Left renal pelvis (tissue), 4 donors: Measurements from ENCODE around the gene ANKRD18B. TPM values are rescaled to one million over a fixed set of nuclear protein-coding genes. Genes with fewer than 3 reads are reported as not detected.
"Not testable (repeated sequence)": the region's sequence is repeated elsewhere in the genome, so short reads cannot be mapped to it uniquely, and the experiment has no call there.

Source experiments
- DNase-seq, 4 donors: peaks; one replicate each; pipeline ENCODE4 v3.0.0-alpha.2; 2013; ENCODE audit warnings: low read depth in 4 of 4, low spot score in 3 of 4
- polyA plus RNA-seq, 4 donors: library from polyadenylated mRNA; unstranded; fragments of 120-200 nt; gene quantifications; one replicate each; pipeline ENCODE4 v1.2.1, GENCODE V29; 2013; ENCODE audit not compliant: insufficient read length in 4 of 4

ANKRD18B gene
- polyA plus RNA-seq, 4 donors: 1.0 to 2.4 (median 1.3) TPM; not detected in 1

DNA sequence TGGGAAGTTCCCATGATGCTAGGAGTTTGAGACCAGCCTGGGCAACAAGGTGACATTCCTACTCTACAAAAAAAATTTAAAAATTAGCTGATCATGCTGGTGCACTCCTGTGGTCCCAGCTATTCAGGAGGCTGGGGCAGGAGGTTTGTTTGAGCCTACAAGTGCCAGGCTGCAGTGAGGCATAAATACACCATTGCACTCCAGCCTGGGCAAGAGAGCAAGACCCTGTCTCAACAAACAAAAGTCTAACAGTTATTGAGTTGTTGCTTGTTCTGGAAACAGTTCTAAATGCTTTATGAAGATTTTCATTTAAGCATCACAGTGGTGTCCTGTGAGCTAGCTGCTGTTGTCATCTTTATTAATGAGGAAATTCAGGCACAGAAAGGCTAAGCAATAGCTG lies 4.0 kb downstream of the ANKRD18B start:
- not testable (repeated sequence) for DNase-seq

DNA sequence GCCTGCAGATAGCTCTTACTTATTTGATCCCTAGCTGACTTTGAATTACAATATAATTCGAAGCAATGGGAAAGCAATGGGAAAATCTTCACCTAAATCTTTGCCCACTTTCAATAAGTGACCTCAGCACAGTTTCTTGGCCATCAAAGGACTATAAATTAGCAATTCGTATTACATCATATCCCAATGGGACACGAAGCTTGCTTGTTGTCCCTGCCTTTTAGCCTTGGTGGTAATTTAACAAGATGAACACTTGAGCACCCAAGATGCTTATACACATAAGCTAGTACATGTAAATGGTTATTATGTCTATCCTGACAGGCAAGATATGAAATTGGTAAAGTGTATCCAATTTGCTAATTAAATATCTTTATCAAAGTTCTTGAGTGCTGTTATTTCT lies 9.9 kb downstream of the ANKRD18B start:
- DNase-seq: not testable (repeated sequence)

DNA sequence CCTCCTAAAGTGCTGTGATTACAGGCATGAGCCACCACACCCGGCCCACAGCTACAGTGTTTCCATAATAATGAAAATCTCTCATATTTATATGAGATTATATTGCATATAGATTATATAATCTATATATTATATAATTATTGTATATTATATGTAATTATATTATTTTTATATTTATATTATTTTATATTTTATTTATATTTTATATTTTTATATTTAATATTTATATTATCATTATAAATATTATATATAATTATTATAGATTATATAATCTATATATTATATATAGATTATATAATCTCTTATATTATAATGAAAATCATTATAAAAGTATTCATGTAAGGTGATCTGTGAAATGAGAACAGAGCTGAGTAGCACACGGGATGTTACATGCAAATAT lies 11.5 kb downstream of the ANKRD18B start:
- no peak for DNase-seq

DNA sequence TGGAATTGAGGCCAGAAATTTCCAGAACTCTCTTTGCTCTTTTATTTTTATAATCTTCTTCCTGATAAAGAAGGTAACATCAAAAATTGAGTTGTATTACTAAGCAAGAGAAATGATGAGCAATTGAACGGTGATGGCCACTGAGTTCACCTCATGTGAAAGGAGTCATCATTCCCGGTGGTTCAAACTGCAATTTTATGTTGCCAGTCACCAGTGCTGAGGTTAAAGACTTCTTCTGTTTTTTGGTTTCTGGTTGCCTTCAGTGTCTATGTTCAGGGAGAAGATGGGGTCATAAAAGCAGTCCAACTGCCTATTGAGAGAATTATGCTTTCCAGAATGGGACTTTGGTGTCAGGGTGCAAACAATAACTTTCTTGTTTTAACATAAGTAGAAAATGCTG lies 19.4 kb downstream of the ANKRD18B start:
- not testable (repeated sequence) for DNase-seq

DNA sequence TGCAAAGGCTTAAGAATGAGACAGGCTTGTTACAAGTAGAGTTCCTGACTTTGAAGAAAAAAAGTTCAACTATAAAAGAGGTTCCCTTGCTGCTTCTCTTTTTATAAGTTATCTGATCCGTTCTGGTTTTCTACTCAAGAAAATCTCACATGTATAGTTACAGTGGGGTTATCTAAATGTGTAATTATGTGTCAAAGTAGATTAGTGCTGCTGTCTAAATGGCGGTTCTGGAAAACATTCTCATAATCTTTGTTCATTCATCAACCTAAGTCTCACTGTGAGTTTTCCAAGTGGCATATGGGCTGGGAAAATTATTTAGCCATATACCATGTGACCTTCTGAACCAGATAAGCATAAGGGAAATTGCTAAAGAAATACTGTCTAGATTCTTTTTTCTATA lies 21.7 kb downstream of the ANKRD18B start:
- not testable (repeated sequence) for DNase-seq

DNA sequence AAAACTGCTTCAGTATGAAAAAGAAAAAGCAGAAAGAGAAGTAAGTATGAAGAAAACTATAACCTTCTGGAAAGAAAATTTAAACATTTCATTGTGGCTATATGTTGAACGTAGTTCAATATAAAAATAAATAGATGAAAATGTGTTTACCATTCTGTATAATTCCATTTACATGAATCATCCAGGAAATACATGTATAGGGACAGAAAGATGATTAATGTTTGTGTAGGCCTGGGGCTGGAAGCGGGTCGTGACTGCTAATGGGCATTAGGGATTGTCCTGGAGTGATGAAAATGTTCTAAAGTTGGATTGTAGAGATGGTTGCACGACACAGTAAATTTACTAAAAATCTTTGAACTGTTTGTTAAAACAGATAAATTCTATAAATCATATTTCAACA lies 24.8 kb downstream of the ANKRD18B start:
- DNase-seq: not testable (repeated sequence)

DNA sequence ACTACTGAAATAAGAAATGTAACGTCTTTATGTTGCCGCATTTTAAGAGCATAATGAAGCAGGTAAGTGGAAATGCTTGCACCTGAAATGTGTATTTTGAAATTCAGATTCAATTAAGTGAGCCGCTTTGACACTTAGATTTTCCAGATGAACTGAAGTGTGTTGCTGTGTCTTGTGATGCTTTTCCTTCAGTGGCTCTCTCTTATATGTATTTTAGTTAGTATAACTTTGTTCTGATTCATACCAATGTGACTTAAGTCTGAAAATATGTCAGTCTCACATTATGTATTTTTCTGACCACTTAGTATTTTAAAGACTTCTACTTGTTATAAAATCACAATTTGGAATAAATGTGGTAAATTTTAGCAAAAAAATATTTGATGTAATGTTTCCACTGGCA lies 25.4 kb downstream of the ANKRD18B start:
- not testable (repeated sequence) for DNase-seq

DNA sequence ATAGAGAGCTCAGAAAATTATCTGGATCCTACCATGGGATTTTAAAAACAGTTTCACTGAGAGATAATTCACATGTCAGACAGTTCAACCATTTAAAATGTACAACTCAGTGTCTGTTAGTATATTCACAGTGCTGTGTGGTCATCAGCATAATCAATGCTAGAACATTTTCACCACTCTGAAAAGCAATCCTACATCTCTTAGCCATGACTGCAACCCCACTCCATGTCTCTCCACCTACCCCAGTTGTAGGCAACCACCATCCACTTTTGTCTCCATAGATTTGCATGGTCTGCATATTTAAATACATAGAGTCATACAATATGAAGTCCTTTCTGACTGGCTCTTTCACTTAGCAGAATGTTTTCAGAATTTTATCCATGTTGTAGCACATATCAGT lies 27.1 kb downstream of the ANKRD18B start:
- not testable (repeated sequence) for DNase-seq

DNA sequence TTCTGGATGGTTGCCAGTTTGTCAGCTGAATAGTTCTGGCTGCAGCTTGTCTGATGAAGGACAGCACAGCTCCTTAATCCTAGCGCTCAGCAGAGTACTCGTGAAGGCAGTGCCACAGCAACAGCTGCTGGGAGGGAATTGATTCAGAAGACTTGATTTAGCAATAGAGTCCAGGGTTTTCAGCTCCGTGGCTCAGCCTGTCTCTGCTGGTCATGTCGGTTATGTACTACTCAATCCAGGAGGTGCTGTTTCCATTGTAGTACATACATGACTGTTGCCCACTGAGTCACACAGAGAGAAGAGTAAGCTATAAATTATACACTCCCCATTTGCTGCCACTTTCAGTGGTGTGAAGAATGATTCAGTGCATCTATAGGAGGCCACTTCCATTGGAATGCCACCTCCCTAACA lies 28.3 kb downstream of the ANKRD18B start:
- not testable (repeated sequence) for DNase-seq

DNA sequence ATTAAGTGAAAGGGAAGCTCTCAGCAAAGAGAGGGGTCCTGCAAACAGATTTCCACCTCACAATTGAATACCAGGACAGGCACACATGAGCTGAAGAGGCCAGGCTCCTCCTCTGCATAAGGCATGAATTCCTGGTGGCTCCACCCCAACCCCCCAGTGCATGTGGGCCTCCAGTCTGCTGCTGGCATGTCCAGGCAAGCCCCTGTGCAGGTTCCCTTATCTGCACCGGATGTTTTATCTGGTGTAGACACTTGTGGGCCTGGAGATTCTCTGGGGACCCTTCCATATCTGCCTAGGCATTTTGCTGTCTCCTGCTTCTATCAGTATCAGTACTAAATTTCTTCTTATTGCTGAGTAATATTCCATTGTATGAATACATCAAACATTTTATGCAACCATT lies 36.2 kb downstream of the ANKRD18B start:
- DNase-seq: not testable (repeated sequence)

DNA sequence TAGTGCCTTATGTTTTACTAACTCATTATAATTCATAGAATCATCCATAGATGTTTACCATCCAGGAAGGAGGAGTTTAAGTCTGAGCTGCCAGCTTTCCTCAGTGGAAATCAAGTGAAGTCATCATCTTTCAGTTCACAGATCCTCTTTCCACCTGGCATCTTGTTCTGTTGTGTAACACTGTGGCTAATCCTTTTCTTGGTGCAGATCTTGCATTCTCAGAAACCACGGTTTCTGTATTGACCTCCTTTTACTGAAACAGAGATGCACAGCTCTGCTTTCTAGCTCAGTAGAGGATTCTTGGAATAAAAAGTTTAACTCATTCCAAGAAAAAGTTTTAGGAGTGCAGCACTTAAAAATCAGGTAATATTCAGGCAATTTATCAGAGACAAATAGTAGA lies 38.1 kb downstream of the ANKRD18B start:
- not testable (repeated sequence) for DNase-seq

DNA sequence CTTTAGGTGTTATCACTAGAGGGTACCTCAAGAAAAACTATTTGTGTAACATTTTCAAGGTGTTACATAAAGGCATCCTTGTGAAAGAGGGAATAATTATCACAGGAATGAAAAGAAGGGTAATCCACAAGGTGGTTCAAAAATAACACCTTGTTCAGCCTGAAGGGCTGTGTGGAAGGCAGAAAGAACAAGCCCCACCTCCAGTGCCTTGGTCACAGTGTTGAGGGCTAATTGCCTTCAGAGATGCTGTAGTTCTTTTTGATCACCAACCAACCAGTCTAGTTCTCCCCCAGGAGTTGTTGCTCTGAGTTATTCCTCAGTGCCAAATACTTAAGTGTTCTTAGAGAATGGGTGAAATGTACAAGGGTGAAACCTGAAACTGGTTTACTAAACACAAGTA lies 43.7 kb downstream of the ANKRD18B start:
- not testable (repeated sequence) for DNase-seq

DNA sequence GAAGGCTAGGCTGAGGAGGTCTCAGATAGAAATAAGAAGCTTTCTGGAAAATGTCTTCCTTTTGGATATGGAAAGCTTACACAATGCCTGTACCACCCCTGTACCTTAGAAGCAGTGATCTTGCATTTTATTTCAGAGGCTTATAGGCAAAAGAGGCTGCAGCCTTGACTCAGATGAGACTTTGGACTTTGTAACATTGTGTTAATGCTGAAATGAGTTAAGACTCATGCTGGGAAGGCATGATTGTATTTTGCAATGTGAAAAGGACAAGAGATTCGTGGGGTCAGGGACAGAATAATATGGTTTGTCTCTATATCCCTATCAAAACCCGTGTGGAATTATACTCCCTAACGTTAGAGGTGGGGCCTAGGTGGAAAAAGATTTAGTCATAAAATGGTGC lies 53.7 kb downstream of the ANKRD18B start:
- not testable (repeated sequence) for DNase-seq

DNA sequence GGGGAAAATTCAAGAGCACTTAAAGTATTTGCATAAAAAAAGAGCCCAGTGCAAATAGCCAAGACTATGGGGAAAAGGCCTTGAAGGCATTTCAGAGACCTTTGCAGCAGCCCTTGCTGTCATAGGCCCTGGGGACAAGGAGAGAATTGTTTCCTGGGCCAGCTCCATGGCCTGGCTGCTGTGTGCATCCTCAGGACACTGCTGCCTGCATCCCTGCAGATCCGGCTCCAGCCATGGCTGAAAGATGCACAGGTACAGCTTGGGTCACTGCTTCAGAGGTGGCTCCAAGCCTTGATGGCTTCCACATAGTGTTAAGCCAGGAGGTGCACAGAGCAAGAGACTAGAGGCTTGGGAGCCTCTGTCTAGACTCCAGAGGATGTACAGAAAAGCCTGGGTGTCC lies 55.9 kb downstream of the ANKRD18B start:
- DNase-seq: not testable (repeated sequence)

DNA sequence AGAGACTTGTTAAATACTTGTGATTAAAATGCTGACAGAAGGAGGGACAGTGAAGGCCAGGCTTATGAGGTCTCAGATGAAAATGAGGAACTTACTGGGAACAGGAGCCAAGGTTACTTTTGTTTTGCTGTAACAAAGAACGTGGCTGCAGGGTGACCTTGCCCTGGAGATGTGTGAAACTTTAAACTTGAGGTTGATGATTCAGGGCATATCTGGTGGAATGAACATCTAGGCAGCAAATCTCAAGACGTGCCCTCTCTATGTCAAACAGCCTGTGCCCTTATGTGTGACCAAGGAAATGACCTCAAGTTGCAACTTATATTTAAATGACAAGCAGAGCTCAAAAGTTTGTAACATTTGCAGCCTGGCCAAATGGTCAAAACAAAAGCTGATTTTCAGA lies 58.6 kb downstream of the ANKRD18B start:
- DNase-seq: not testable (repeated sequence)

DNA sequence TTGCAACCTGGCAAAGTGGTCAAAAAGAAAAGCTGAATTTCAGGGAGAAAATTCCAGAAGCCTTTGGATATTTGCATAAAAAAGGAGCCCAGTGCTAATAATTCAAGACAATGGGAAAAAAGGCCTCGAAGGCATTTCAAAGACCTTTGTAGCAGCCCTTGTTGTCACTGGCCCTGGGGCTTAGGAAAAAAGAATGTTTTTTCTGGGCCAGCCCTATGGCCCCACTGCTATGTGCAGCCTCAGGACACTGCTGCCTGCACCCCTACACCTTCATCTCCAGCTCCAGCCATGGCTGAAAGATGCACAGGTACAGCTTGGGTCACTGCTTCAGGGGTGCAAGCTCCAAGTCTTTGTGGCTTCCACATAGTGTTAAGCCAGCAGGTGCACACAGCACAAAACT lies 62.1 kb downstream of the ANKRD18B start:
- not testable (repeated sequence) for DNase-seq

DNA sequence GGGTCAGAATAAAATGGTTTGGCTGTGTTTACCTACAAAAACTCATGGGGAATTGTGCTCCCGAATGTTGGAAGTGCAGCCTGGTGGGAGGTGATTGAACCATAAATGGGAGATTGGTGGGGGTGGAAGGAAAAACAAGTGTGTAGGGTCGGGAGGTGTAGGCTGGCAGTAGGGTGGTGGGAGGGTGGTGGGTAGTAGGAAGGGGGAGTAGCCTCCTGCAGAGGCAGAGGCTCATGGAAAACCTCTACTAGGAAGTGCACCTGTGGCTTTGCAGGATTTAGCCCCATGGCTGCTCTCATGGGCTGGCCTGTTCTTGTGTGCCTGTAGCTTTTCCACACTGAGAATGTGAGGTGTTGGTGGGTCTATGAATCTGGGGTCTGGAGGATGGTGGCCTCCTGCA lies 63.7 kb downstream of the ANKRD18B start:
- DNase-seq: not testable (repeated sequence)

DNA sequence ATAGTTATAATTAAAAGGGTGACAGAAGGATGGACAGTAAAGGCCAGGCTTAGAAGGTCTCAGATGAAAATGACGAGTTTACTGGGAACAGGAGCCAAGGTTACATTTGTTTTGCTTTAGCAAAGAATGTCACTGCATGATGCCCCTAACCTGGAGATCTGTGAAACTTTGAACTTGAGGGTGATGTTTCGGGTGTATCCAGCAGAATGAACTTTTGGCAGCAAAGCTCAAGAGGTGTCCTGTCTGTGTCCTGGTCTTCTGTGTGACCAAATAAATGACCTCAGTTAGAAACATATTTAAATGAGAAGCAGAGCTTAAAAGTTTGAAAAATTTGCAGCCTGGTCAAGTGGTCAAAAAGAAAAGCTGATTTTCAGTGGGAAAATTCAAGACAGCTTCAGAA lies 64.8 kb downstream of the ANKRD18B start:
- DNase-seq: not testable (repeated sequence)

DNA sequence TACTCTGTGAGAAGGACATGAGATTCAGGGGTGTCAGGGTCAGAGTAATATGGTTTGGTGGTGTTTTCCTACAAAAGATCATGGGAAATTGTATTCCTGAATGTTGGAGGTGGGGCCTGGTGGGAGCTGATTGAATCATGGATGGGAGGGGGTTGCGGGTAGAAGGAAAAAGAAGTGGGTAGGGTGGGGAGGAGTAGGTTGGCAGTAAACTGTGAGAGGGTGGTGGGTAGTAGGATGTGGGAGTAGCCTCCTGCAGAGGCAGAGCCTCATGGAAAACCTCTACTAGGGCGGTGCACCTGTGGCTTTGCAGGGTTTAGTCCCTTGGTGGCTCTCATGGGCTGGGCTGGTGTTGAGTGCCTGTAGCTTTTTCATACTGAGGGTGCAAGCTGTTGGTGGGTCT lies 66.8 kb downstream of the ANKRD18B start:
- not testable (repeated sequence) for DNase-seq

DNA sequence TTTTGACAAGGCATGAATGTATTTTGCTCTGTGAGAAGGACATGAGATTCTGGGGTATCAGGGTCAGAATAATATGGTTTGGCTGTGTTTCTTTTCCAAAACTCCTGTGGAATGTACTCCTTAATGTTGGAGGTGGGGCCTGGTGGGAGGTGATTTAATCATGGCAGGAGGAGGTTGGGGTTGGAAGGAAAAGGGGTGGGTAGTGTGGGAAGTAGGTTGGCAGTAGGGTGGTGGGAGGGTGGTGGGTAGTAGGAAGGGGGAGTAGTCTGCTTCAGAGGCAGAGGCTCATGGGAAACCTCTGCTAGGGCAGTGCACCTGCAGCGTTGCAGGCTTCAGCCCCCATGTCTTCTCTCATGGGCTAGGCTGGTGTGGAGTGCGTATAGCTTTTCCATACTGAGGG lies 72.9 kb downstream of the ANKRD18B start:
- DNase-seq: not testable (repeated sequence)

DNA sequence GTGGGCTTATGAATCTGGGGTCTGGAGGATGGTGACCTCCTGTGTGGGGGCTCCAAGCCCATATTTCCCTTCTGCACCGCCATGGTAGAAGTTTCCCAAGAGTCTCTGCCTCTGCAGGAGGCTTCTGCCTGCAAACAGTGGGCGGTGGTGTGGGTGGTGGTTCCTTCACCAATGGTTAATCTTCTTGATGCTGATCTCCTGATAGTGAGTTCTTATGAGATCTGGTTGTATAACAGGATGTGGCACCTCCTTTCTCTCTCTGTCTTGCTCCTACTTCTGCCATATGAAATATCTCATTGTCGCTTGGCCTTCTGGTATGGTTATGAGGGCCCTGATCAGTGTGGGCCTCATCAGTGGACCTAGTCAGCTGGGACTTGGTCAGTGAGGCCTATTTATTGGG lies 73.3 kb downstream of the ANKRD18B start:
- not testable (repeated sequence) for DNase-seq

DNA sequence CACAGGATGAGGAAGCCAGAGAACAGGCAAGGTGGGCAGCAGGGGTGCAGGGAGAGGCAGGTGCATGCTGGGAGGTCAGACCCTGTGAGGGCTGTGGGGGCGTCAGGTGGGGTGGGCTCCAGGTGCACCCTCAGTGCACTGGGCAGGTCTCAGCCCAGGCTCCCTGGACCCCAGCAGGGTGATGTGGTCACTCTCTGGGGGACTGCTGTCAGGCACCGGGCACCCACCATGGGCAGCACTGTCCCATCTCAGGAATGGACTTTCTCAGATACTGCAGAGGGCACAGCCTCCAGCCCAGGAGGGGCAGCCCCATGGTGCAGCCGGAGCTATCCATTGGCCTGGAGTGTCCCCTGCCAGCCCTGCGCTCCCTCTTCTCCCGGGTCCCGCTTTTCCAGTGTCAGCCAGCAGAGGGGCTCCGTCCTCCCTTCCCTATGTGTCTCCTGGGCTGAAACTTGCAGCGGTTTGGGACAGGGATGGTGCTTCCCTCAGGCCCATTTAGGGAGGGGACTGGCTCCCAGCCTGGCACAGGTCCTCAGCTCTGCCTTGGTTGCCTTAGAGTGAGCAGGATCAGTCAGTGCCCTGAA lies 74.8 kb downstream of the ANKRD18B start:
- DNase-seq: not testable (repeated sequence)

DNA sequence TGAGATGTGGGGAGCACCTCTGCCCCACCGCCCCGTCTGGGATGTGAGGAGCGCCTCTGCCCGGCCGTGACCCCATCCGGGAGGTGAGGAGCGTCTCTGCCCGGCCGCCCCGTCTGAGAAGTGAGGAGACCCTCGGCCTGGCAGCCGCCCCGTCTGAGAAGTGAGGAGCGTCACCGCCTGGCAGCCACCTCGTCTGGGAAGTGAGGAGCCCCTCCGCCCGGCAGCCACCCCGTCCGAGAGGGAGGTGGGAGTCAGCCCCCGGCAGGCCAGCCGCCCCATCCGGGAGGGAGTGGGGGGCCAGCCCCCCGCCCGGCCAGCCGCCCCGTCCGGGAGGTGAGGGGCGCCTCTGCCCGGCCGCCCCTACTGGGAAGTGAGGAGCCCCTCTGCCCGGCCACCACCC lies 76.9 kb downstream of the ANKRD18B start:
- not testable (repeated sequence) for DNase-seq
